Upper lobe of right lung (tissue), 1 donor: ENCODE data around the gene TLE2. TPM values are rescaled to one million over a fixed set of nuclear protein-coding genes. Genes with fewer than 3 reads are reported as not detected.

Experiments used
- ATAC-seq: fragments of 200-7000 bp; cut with Tn5 transposase; one replicate; pipeline ENCODE4 v1.9.1; 2020; ENCODE audit warnings: mild to moderate bottlenecking, moderate library complexity
- DNase-seq: peaks from one replicate; pipeline ENCODE4 v3.0.0-alpha.2; 2020
- H3K27ac ChIP-seq: fragments of 200-600 bp; one replicate; pipeline ENCODE4 v1.8.0; 2022
- H3K27me3 ChIP-seq: fragments of 200-600 bp; one replicate; pipeline ENCODE4 v1.8.0; 2022; ENCODE audit warnings: mild to moderate bottlenecking
- H3K36me3 ChIP-seq: fragments of 200-600 bp; one replicate; pipeline ENCODE4 v1.8.0; 2022
- H3K4me1 ChIP-seq: fragments of 200-600 bp; one replicate; pipeline ENCODE4 v1.8.0; 2022
- H3K4me3 ChIP-seq: fragments of 200-600 bp; one replicate; pipeline ENCODE4 v1.8.0; 2022; ENCODE audit warnings: mild to moderate bottlenecking
- H3K9me3 ChIP-seq: fragments of 200-600 bp; one replicate; pipeline ENCODE4 v1.8.0; 2022
- CTCF ChIP-seq: fragments of 200-600 bp; IDR thresholded peaks from one replicate; pipeline ENCODE4 v1.8.0; 2022; ENCODE audit warnings: antibody characterized with exemption
- intact Hi-C: fragments of 100-400 bp; cut with DNase I; formaldehyde crosslinking; loops from one replicate; pipeline ENCODE4 v1.11.0; 2022
- total RNA-seq: library from RNA; stranded (reverse); fragmentation: NEBNext Ultra II Directional; extraction: Animal tissue kit (Norgen Biotek cat#: 25700); gene quantifications from one replicate; pipeline ENCODE4 v1.2.1, GENCODE V29; 2021
- donor health status: DM: no; HTN: yes; CAD: no; lungs with severe emphysema.

The TLE2 gene
- total RNA-seq, 1 donor from 2014 or later: 58.6 TPM

DNA sequence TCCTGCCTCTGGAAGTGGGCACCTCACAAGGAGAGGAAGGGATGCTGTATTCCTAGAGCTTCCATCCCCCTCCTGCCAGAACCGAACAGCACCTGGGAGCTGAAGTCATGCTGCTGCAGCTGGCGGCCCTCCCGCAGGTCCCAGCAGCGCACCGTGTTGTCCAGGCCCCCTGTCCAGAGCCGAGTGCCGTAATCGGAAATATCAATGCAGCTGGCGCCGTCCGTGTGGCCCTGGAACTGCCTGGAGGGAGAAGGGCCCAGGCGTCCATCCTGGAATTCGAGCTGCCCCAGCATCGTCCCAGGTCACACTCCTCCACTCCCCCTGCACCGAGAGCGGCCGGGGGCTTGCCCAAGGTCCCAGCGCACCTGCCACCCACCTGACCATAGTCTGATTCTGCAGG is 23.7 kb downstream of the TLE2 start:
- no peak for TF ChIP-seq CTCF
- ATAC-seq (no peak), DNase-seq (no peak)
- Histone ChIP-seq H3K9me3 (no peaks in the 10 kb centered on the region), H3K36me3 (peaks cover 31% of the 10 kb centered on the region), H3K27me3 (no peaks in the 10 kb centered on the region), H3K4me3 (no peak overlapping the region), H3K27ac (no peak overlapping the region), H3K4me1 (no peaks in the 10 kb centered on the region)
- intact Hi-C loops: no loop called here

- no peaks in the 10 kb centered on the region for H3K9me3 ChIP-seq
- H3K27me3 ChIP-seq: no peaks in the 10 kb centered on the region
- no peaks in the 10 kb centered on the region for H3K4me1 ChIP-seq
- intact Hi-C loops: no loop called here
- DNase-seq (no peak), ATAC-seq (no peak)
- peaks cover 28% of the 10 kb centered on the region for H3K36me3 ChIP-seq
- TF ChIP-seq CTCF: no peak
- H3K4me3 ChIP-seq: no peak overlapping the region
- no peak overlapping the region for H3K27ac ChIP-seq
Observed at GRCh38 chr19:3004522-3004921, 24.6 kb downstream of the TLE2 start.

GRCh38 chr19:3003046-3003445 is 26.0 kb downstream of the TLE2 start:
- Histone ChIP-seq H3K27ac (no peak overlapping the region), H3K36me3 (peaks cover 18% of the 10 kb centered on the region), H3K4me1 (no peaks in the 10 kb centered on the region), H3K9me3 (no peaks in the 10 kb centered on the region), H3K27me3 (no peaks in the 10 kb centered on the region), H3K4me3 (no peak overlapping the region)
- intact Hi-C loops: no loop called here
- TF ChIP-seq CTCF: no peak
- no peak for ATAC-seq
- DNase-seq: no peak

GRCh38 chr19:3001235-3001800 is 27.8 kb downstream of the TLE2 start:
- Histone ChIP-seq H3K4me1 (no peaks in the 10 kb centered on the region), H3K27ac (no peak overlapping the region), H3K27me3 (no peaks in the 10 kb centered on the region), H3K9me3 (no peaks in the 10 kb centered on the region), H3K4me3 (no peak overlapping the region), H3K36me3 (peaks cover 18% of the 10 kb centered on the region)
- intact Hi-C loops: no loop called here
- no peak for ATAC-seq
- DNase-seq: no peak
- no peak for TF ChIP-seq CTCF

GRCh38 chr19:2998642-2999041 is 30.4 kb downstream of the TLE2 start:
- ATAC-seq: no peak
- Histone ChIP-seq H3K27me3 (no peaks in the 10 kb centered on the region), H3K4me3 (no peak overlapping the region), H3K4me1 (no peaks in the 10 kb centered on the region), H3K27ac (no peak overlapping the region), H3K9me3 (no peaks in the 10 kb centered on the region), H3K36me3 (peaks cover 5% of the 10 kb centered on the region)
- DNase-seq: no peak
- intact Hi-C loops: no loop called here
- TF ChIP-seq CTCF: no peak

DNA sequence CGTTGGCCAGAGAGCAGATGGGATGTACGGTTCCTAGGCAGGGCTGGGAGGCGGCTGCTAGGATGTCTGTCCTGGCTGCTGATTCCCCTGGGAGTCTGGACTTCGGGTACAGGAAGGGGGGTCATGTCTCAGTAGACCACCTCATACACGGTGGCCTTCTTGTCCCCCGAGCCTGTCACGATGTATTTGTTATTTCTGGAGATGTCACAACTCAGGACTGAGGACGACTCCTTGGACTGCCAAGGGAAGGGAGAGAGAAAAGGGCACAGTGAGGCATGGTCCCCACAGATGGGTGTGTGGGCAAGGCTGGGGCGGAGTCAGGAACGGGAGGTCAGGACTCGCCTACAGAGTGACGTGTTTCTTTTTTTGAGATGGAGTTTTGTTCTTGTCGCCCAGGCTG is 31.4 kb downstream of the TLE2 start:
- peaks cover 5% of the 10 kb centered on the region for H3K36me3 ChIP-seq

More for the DNA sequence above, 31.4 kb downstream of the TLE2 start:
- ATAC-seq (no peak), DNase-seq (no peak)
- intact Hi-C loops: no loop called here
- TF ChIP-seq CTCF: no peak
- Histone ChIP-seq H3K27me3 (no peaks in the 10 kb centered on the region), H3K27ac (no peak overlapping the region), H3K9me3 (no peaks in the 10 kb centered on the region), H3K4me3 (no peak overlapping the region), H3K4me1 (no peaks in the 10 kb centered on the region)
